ENCODE data around the gene IKZF2.

- TF ChIP-seq CHD2 (IDR thresholded peaks at IDR 0.05; ENCODE audit: low read length, partially characterized antibody) (no peak), EP300 (IDR thresholded peaks at IDR 0.05) (no peak), USF2 (IDR thresholded peaks at IDR 0.05) (no peak), CTCF (IDR thresholded peaks at IDR 0.05) (no peak), RFX5 (IDR thresholded peaks at IDR 0.05) (no peak), CBX2 (IDR thresholded peaks at IDR 0.05; ENCODE audit: borderline replicate concordance, low read depth) (no peak), ESRRA (IDR thresholded peaks at IDR 0.05; ENCODE audit: borderline replicate concordance, low read length) (no peak)
- TF ChIP-seq, protein P1, sequence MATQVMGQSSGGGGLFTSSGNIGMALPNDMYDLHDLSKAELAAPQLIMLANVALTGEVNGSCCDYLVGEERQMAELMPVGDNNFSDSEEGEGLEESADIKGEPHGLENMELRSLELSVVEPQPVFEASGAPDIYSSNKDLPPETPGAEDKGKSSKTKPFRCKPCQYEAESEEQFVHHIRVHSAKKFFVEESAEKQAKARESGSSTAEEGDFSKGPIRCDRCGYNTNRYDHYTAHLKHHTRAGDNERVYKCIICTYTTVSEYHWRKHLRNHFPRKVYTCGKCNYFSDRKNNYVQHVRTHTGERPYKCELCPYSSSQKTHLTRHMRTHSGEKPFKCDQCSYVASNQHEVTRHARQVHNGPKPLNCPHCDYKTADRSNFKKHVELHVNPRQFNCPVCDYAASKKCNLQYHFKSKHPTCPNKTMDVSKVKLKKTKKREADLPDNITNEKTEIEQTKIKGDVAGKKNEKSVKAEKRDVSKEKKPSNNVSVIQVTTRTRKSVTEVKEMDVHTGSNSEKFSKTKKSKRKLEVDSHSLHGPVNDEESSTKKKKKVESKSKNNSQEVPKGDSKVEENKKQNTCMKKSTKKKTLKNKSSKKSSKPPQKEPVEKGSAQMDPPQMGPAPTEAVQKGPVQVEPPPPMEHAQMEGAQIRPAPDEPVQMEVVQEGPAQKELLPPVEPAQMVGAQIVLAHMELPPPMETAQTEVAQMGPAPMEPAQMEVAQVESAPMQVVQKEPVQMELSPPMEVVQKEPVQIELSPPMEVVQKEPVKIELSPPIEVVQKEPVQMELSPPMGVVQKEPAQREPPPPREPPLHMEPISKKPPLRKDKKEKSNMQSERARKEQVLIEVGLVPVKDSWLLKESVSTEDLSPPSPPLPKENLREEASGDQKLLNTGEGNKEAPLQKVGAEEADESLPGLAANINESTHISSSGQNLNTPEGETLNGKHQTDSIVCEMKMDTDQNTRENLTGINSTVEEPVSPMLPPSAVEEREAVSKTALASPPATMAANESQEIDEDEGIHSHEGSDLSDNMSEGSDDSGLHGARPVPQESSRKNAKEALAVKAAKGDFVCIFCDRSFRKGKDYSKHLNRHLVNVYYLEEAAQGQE (IDR thresholded peaks at IDR 0.05) = no peak
- TF ChIP-seq, protein P2, sequence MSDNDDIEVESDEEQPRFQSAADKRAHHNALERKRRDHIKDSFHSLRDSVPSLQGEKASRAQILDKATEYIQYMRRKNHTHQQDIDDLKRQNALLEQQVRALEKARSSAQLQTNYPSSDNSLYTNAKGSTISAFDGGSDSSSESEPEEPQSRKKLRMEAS (IDR thresholded peaks at IDR 0.05) = no peak
- TF ChIP-seq, protein P3, sequence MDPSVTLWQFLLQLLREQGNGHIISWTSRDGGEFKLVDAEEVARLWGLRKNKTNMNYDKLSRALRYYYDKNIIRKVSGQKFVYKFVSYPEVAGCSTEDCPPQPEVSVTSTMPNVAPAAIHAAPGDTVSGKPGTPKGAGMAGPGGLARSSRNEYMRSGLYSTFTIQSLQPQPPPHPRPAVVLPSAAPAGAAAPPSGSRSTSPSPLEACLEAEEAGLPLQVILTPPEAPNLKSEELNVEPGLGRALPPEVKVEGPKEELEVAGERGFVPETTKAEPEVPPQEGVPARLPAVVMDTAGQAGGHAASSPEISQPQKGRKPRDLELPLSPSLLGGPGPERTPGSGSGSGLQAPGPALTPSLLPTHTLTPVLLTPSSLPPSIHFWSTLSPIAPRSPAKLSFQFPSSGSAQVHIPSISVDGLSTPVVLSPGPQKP (IDR thresholded peaks at IDR 0.05; ENCODE audit: low read depth, low read length) = no peak
- TF ChIP-seq, protein P4, sequence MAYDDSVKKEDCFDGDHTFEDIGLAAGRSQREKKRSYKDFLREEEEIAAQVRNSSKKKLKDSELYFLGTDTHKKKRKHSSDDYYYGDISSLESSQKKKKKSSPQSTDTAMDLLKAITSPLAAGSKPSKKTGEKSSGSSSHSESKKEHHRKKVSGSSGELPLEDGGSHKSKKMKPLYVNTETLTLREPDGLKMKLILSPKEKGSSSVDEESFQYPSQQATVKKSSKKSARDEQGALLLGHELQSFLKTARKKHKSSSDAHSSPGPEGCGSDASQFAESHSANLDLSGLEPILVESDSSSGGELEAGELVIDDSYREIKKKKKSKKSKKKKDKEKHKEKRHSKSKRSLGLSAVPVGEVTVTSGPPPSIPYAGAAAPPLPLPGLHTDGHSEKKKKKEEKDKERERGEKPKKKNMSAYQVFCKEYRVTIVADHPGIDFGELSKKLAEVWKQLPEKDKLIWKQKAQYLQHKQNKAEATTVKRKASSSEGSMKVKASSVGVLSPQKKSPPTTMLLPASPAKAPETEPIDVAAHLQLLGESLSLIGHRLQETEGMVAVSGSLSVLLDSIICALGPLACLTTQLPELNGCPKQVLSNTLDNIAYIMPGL (CRISPR knock-in tag; IDR thresholded peaks at IDR 0.05; ENCODE audit: borderline replicate concordance) = no peak
These were observed 152.6 kb downstream of the IKZF2 start for GRCh38 chr2:212998626-212999359.
